A673 (cell line): ENCODE results near the gene LENG1. TPM values are rescaled to one million over a fixed set of nuclear protein-coding genes. Genes with fewer than 3 reads are reported as not detected.
"Not testable (repeated sequence)": the region's sequence is repeated elsewhere in the genome, so short reads cannot be mapped to it uniquely, and the experiment has no call there.

Experiments
- BruUV-seq: library from RNA; stranded (reverse); fragments of 400-500 nt; replicated peaks from 2 replicates; lab custom pipeline; 2021; lab: Mats Ljungman, UMichigan
- CTCF ChIA-PET: fragments of 300-600 bp; sonication (Branson Sonifier 250); formaldehyde crosslinking; loops from one replicate; lab custom pipeline; 2022; ENCODE audit warnings: antibody characterized with exemption; lab: Charles Lee
- POLR2A ChIA-PET: fragments of 300-600 bp; sonication (Branson Sonifier 250); formaldehyde crosslinking; loops from one replicate; lab custom pipeline; 2022; ENCODE audit warnings: antibody characterized with exemption; ENCODE audit not compliant: low non-redundant PET; lab: Charles Lee
- DNase-seq: peaks from one replicate; pipeline ENCODE4 v3.0.0-alpha.2; 2015; ENCODE audit warnings: low spot score
- H3K27ac ChIP-seq: fragments of 200-600 bp; sonication (generic); 2 replicates; pipeline ENCODE4 v1.5.1; 2016; ENCODE audit warnings: mixed run types, low read depth, mild to moderate bottlenecking, mixed read lengths, antibody characterized with exemption, low read length; ENCODE audit not compliant: poor library complexity, severe bottlenecking
- H3K27me3 ChIP-seq: fragments of 200-600 bp; sonication (generic); replicated peaks from 2 replicates; pipeline ENCODE4 v1.6.1; 2017; ENCODE audit warnings: mixed run types, low read depth, mild to moderate bottlenecking, mixed read lengths, antibody characterized with exemption, low read length; ENCODE audit not compliant: insufficient read depth, poor library complexity
- H3K36me3 ChIP-seq: fragments of 200-600 bp; sonication (generic); 2 replicates; pipeline ENCODE4 v1.6.1; 2016; ENCODE audit warnings: mixed run types, mild to moderate bottlenecking, mixed read lengths, antibody characterized with exemption, low read length; ENCODE audit not compliant: insufficient read depth, poor library complexity, severe bottlenecking
- H3K4me1 ChIP-seq: fragments of 200-600 bp; sonication (generic); 2 replicates; pipeline ENCODE4 v1.6.1; 2017; ENCODE audit warnings: mixed run types, mild to moderate bottlenecking, mixed read lengths, antibody characterized with exemption, low read length; ENCODE audit not compliant: insufficient read depth, poor library complexity, severe bottlenecking
- H3K4me3 ChIP-seq: fragments of 200-600 bp; sonication (generic); 2 replicates; pipeline ENCODE4 v1.5.1; 2016; ENCODE audit warnings: low read depth, mixed run types, mild to moderate bottlenecking, mixed read lengths, low read length; ENCODE audit not compliant: poor library complexity, severe bottlenecking
- H3K9me3 ChIP-seq: fragments of 200-600 bp; sonication (generic); 2 replicates; pipeline ENCODE4 v1.6.1; 2016; ENCODE audit warnings: mixed run types, low read depth, mild to moderate bottlenecking, mixed read lengths, antibody characterized with exemption, low read length; ENCODE audit not compliant: poor library complexity, severe bottlenecking
- CTCF ChIP-seq: fragments of 300-800, 200-600 bp; sonication (generic); conservative IDR thresholded peaks from 2 replicates; pipeline ENCODE4 v1.5.1; 2017; ENCODE audit warnings: low read depth, mild to moderate bottlenecking, antibody characterized with exemption, low read length, moderate library complexity, mixed read lengths
- EZH2 ChIP-seq: fragments of 200-600 bp; sonication (generic); IDR thresholded peaks from 2 replicates; pipeline ENCODE4 v1.6.1; 2017; ENCODE audit warnings: borderline replicate concordance, low read depth, mild to moderate bottlenecking, mixed read lengths, antibody characterized with exemption, low read length; ENCODE audit not compliant: poor library complexity, severe bottlenecking
- intact Hi-C: fragments of 100-400 bp; cut with micrococcal nuclease; formaldehyde crosslinking; loops from one replicate; pipeline ENCODE4 v1.10.0; 2022; ENCODE audit not compliant: unreplicated experiment
- total RNA-seq: library from RNA; stranded (reverse); gene quantifications from 2 replicates; pipeline ENCODE4 v1.2.3, GENCODE V29; 2021

LENG1 gene
- total RNA-seq, 1 experiment from 2014 or later: 9.7 TPM

- peaks cover 33% of the 10 kb centered on the region for H3K36me3 ChIP-seq
- CTCF ChIA-PET: no interaction called here
- no peaks in the 10 kb centered on the region for H3K9me3 ChIP-seq
- no peaks in the 10 kb centered on the region for H3K27me3 ChIP-seq
- no TSS peak for BruUV-seq
- peaks cover 11% of the 10 kb centered on the region for H3K4me1 ChIP-seq
- H3K27ac ChIP-seq: no peak overlapping the region
- POLR2A ChIA-PET: interaction anchor here (1.4 kb wide), 1 partner anchor 8 kb away, joined by 3 read pairs; no protein-coding TSS in a partner anchor
- no peak for DNase-seq
- intact Hi-C loops: no loop called here
- no peak overlapping the region for H3K4me3 ChIP-seq
- TF ChIP-seq EZH2: no peak
- no peak for TF ChIP-seq CTCF
These were observed 37.6 kb upstream of the LENG1 start for GRCh38 chr19:54197121-54197520.

DNA sequence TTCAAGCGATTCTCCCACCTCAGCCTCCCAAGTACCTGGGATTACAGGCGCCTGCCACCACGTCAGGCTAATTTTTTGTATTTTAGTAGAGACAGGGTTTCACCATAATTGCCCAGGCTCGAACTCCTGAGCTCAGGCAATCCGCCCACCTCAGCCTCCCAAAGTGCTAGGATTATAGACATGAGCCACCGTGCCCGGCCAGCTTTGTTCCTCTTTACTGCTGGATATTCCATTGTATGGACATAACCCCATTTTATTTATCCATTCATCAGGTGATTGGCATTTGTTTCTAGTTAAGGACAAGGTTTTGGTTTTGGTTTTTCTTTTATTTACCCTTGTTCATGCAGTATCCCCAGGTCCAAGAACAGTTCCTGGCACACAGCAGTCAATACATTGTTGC lies 37.0 kb upstream of the LENG1 start:
- intact Hi-C loops: no loop called here
- Histone ChIP-seq H3K9me3 (no peaks in the 10 kb centered on the region), H3K27ac (no peak overlapping the region), H3K36me3 (peaks cover 27% of the 10 kb centered on the region), H3K27me3 (no peaks in the 10 kb centered on the region), H3K4me3 (no peak overlapping the region), H3K4me1 (peaks cover 10% of the 10 kb centered on the region)
- no peak for DNase-seq
- POLR2A ChIA-PET: interaction anchor here (1.4 kb wide), 1 partner anchor 8 kb away, joined by 3 read pairs; no protein-coding TSS in a partner anchor
- CTCF ChIA-PET: no interaction called here
- BruUV-seq: no TSS peak
- no peak for TF ChIP-seq CTCF
- no peak for TF ChIP-seq EZH2

DNA sequence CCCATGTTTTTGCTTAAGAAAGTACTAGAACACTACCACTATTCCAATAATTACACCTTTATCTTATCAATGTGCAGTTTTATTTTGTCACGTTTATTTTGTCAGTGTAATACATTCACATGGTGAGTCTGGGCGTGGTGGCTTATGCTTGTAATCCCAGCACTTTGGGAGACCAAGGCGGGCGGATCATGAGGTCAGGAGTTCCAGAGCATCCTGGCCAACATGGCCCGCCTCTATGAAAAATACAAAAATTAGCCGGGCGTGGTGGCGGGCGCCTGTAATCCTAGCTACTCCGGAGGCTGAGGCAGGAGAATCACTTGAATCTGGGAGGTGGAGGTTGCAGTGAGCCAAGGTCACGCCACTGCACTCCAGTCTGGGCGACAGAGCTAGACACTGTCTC lies 34.9 kb upstream of the LENG1 start:
- H3K9me3 ChIP-seq, H3K4me1 ChIP-seq, H3K4me3 ChIP-seq, intact Hi-C loops, H3K27me3 ChIP-seq, H3K27ac ChIP-seq, POLR2A ChIA-PET, BruUV-seq, DNase-seq, CTCF ChIA-PET: not testable (repeated sequence)
- peaks cover 21% of the 10 kb centered on the region for H3K36me3 ChIP-seq

- BruUV-seq: no TSS peak
- CTCF ChIA-PET: no interaction called here
These were observed 33.5 kb upstream of the LENG1 start for GRCh38 chr19:54193011-54193410.

More at GRCh38 chr19:54193011-54193410, 33.5 kb upstream of the LENG1 start:
- TF ChIP-seq CTCF (no peak), EZH2 (no peak)
- Histone ChIP-seq H3K4me1 (peaks cover 16% of the 10 kb centered on the region), H3K27ac (no peak overlapping the region), H3K36me3 (peaks cover 21% of the 10 kb centered on the region), H3K27me3 (no peaks in the 10 kb centered on the region), H3K9me3 (no peaks in the 10 kb centered on the region), H3K4me3 (no peak overlapping the region)
- DNase-seq: no peak
- POLR2A ChIA-PET: no interaction called here
- intact Hi-C loops: no loop called here
